GM23338 (cell line): ENCODE results near the gene SLC2A6. TPM values are rescaled to one million over a fixed set of nuclear protein-coding genes. Genes with fewer than 3 reads are reported as not detected.

Experiments
- ATAC-seq: fragments of 200-7000 bp; cut with Tn5 transposase; 3 replicates; pipeline ENCODE4 v1.9.1; 2020
- DNase-seq: peaks from one replicate; pipeline ENCODE4 v3.0.0-alpha.2; 2015; ENCODE audit warnings: low spot score
- H2AFZ ChIP-seq: fragments of 200-600 bp; sonication (generic); 2 replicates; pipeline ENCODE4 v1.8.0; 2016; ENCODE audit warnings: antibody characterized with exemption, mild to moderate bottlenecking, moderate library complexity
- H3F3A ChIP-seq: fragments of 200-600 bp; sonication (generic); replicated peaks from 2 replicates; pipeline ENCODE4 v1.8.0; 2017; ENCODE audit warnings: antibody characterized with exemption, mixed run types, low read depth
- H3K27ac ChIP-seq: fragments of 200-600 bp; sonication (generic); 2 replicates; pipeline ENCODE4 v1.6.1; 2016; ENCODE audit warnings: low read depth
- H3K27me3 ChIP-seq: fragments of 200-600 bp; sonication (generic); 2 replicates; pipeline ENCODE4 v1.8.0; 2016; ENCODE audit warnings: mild to moderate bottlenecking, mixed run types, moderate library complexity; ENCODE audit not compliant: insufficient read depth
- H3K36me3 ChIP-seq: fragments of 200-600 bp; sonication (generic); 2 replicates; pipeline ENCODE4 v1.8.0; 2016; ENCODE audit warnings: mild to moderate bottlenecking; ENCODE audit not compliant: insufficient read depth
- H3K4me1 ChIP-seq: fragments of 200-600 bp; sonication (generic); 2 replicates; pipeline ENCODE4 v1.8.0; 2016; ENCODE audit warnings: mild to moderate bottlenecking, moderate library complexity; ENCODE audit not compliant: insufficient read depth
- H3K4me2 ChIP-seq: fragments of 200-600 bp; sonication (generic); 2 replicates; pipeline ENCODE4 v1.7.1; 2017; ENCODE audit warnings: mixed run types
- H3K4me3 ChIP-seq: fragments of 200-600 bp; sonication (generic); 2 replicates; pipeline ENCODE4 v1.6.1; 2016; ENCODE audit warnings: mixed run types
- H3K79me2 ChIP-seq: fragments of 200-600 bp; sonication (generic); replicated peaks from 2 replicates; pipeline ENCODE4 v1.8.0; 2017; ENCODE audit warnings: mild to moderate bottlenecking; ENCODE audit not compliant: insufficient read depth
- H3K9me2 ChIP-seq: fragments of 200-600 bp; sonication (generic); 2 replicates; pipeline ENCODE4 v1.8.0; 2017; ENCODE audit not compliant: insufficient read depth
- H4K20me1 ChIP-seq: fragments of 200-600 bp; sonication (generic); replicated peaks from 2 replicates; pipeline ENCODE4 v1.8.0; 2017; ENCODE audit warnings: mild to moderate bottlenecking; ENCODE audit not compliant: insufficient read depth
- H3K27ac Mint-ChIP-seq: 2 replicates; pipeline ENCODE4 v1.8.0; 2020; ENCODE audit warnings: inconsistent platforms, mild to moderate bottlenecking, moderate library complexity, mixed read lengths
- H3K27me3 Mint-ChIP-seq: 3 replicates; pipeline ENCODE4 v1.8.0; 2022; ENCODE audit warnings: low read depth, mild to moderate bottlenecking, moderate library complexity, mixed read lengths, inconsistent platforms; ENCODE audit not compliant: insufficient read depth, poor library complexity
- H3K36me3 Mint-ChIP-seq: 3 replicates; pipeline ENCODE4 v1.8.0; 2021; ENCODE audit warnings: low read depth, mild to moderate bottlenecking, inconsistent platforms, moderate library complexity, mixed read lengths
- H3K4me1 Mint-ChIP-seq: 3 replicates; pipeline ENCODE4 v1.8.0; 2020; ENCODE audit warnings: mild to moderate bottlenecking, inconsistent platforms, mixed read lengths
- H3K4me3 Mint-ChIP-seq: 3 replicates; pipeline ENCODE4 v1.8.0; 2021; ENCODE audit warnings: moderate library complexity, mild to moderate bottlenecking, inconsistent platforms, mixed read lengths
- H3K9me3 Mint-ChIP-seq: 3 replicates; pipeline ENCODE4 v1.8.0; 2020; ENCODE audit warnings: moderate library complexity, mild to moderate bottlenecking, inconsistent platforms, mixed read lengths
- CREB1 ChIP-seq: fragments of 250-450 bp; sonication (Bioruptor Pico); IDR thresholded peaks from 2 replicates; pipeline ENCODE4 v1.5.0; 2020; ENCODE audit warnings: low read depth, mild to moderate bottlenecking, moderate library complexity
- EZH2phosphoT487 ChIP-seq: fragments of 200-600 bp; sonication (generic); IDR thresholded peaks from one replicate; pipeline ENCODE4 v1.8.1; 2018; ENCODE audit warnings: antibody characterized with exemption; ENCODE audit not compliant: unreplicated experiment
- POLR2AphosphoS5 ChIP-seq: IDR thresholded peaks from 2 replicates; pipeline ENCODE4 v1.6.1; 2016; ENCODE audit warnings: antibody characterized with exemption, low read depth
- ZNF114 ChIP-seq: fragments of 250-450 bp; sonication (Bioruptor Pico); IDR thresholded peaks from 2 replicates; pipeline ENCODE4 v1.5.0; 2020; ENCODE audit warnings: mild to moderate bottlenecking, moderate library complexity
- polyA plus RNA-seq: library from polyadenylated mRNA; unstranded; fragments of >200 nt; fragmentation: Nextera tagmentation; extraction: Ambion mirVana; gene quantifications from 2 replicates; pipeline ENCODE4 v1.2.1, GENCODE V29; 2016
- total RNA-seq: library from RNA; depleted of rRNA; stranded (reverse); fragments of >200 nt; shearing (Covaris generic); gene quantifications from 2 replicates; pipeline ENCODE4 v1.2.3, GENCODE V29; 2014
- TF ChIP-seq, protein P1 (sequence below): fragments of 250-450 bp; sonication (Bioruptor Pico); IDR thresholded peaks from 2 replicates; pipeline ENCODE4 v1.5.0; 2020; ENCODE audit warnings: mild to moderate bottlenecking, moderate library complexity

Gene SLC2A6
- total and polyA plus RNA-seq, 2 experiments from 2014 or later = 17.5 to 39.3 TPM

DNA sequence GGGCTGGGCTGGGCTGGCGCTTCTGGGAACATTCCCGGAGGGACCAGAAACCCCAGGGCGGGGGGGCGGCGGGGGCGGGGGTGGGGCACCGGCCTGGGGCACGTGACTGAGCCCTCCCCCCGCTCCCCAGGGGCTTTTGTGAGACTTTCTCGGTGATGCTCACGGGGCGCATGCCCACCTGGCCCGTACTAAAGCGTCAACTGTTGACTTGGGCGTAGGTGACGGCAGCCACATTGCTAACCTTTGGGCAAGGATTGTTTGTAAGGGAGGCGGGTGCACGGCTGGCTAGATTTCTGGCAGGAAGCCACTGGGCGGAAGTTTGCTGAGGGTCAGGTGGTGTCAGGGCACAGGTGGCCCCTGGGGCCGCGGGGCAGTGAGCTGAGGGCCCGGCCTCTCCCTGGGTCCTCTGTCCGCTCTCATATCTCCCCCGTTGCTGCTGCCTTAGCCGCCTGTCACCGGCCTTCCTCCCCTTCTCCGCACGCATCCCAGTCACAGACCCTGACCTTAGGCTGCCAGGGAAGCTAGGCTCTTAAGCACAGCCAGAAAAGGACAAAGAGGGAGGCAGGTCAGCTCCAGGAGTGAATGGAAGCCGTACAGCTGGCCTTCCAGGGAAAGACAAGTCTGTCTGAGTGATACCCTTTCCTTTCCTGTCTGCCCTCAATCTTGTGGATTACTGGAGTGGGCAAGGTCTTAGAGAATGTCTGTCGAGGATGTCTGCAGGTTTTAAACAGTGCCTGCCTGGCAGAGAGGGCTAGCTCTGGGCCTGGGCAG lies 18.3 kb downstream of the SLC2A6 start:
- no peaks in the 10 kb centered on the region for H3K9me2 ChIP-seq
- H3K36me3 ChIP-seq = no peaks in the 10 kb centered on the region
- Mint-ChIP-seq H3K4me1 (peaks cover 21% of the 10 kb centered on the region), H3K9me3 (no peaks in the 10 kb centered on the region), H3K4me3 (peak overlapping the region; percentile 91), H3K27ac (peak overlapping the region; percentile 95), H3K36me3 (peaks cover 3% of the 10 kb centered on the region; the same call in 1 of the 3 replicates), H3K27me3 (peaks cover 16% of the 10 kb centered on the region)
- H4K20me1 ChIP-seq = no peaks in the 10 kb centered on the region
- H3K4me2 ChIP-seq = peak overlapping the region; percentile 87
- H3K79me2 ChIP-seq = peaks cover 13% of the 10 kb centered on the region; the same call in 1 of the 2 replicates
- ATAC-seq = peak; percentile 9
- peak overlapping the region; percentile 80 for H3K4me3 ChIP-seq
- H2AFZ ChIP-seq = 0 out of 2 replicates have a peak overlapping the region, but pooled peaks have one; percentile 38
- TF ChIP-seq, protein P1, sequence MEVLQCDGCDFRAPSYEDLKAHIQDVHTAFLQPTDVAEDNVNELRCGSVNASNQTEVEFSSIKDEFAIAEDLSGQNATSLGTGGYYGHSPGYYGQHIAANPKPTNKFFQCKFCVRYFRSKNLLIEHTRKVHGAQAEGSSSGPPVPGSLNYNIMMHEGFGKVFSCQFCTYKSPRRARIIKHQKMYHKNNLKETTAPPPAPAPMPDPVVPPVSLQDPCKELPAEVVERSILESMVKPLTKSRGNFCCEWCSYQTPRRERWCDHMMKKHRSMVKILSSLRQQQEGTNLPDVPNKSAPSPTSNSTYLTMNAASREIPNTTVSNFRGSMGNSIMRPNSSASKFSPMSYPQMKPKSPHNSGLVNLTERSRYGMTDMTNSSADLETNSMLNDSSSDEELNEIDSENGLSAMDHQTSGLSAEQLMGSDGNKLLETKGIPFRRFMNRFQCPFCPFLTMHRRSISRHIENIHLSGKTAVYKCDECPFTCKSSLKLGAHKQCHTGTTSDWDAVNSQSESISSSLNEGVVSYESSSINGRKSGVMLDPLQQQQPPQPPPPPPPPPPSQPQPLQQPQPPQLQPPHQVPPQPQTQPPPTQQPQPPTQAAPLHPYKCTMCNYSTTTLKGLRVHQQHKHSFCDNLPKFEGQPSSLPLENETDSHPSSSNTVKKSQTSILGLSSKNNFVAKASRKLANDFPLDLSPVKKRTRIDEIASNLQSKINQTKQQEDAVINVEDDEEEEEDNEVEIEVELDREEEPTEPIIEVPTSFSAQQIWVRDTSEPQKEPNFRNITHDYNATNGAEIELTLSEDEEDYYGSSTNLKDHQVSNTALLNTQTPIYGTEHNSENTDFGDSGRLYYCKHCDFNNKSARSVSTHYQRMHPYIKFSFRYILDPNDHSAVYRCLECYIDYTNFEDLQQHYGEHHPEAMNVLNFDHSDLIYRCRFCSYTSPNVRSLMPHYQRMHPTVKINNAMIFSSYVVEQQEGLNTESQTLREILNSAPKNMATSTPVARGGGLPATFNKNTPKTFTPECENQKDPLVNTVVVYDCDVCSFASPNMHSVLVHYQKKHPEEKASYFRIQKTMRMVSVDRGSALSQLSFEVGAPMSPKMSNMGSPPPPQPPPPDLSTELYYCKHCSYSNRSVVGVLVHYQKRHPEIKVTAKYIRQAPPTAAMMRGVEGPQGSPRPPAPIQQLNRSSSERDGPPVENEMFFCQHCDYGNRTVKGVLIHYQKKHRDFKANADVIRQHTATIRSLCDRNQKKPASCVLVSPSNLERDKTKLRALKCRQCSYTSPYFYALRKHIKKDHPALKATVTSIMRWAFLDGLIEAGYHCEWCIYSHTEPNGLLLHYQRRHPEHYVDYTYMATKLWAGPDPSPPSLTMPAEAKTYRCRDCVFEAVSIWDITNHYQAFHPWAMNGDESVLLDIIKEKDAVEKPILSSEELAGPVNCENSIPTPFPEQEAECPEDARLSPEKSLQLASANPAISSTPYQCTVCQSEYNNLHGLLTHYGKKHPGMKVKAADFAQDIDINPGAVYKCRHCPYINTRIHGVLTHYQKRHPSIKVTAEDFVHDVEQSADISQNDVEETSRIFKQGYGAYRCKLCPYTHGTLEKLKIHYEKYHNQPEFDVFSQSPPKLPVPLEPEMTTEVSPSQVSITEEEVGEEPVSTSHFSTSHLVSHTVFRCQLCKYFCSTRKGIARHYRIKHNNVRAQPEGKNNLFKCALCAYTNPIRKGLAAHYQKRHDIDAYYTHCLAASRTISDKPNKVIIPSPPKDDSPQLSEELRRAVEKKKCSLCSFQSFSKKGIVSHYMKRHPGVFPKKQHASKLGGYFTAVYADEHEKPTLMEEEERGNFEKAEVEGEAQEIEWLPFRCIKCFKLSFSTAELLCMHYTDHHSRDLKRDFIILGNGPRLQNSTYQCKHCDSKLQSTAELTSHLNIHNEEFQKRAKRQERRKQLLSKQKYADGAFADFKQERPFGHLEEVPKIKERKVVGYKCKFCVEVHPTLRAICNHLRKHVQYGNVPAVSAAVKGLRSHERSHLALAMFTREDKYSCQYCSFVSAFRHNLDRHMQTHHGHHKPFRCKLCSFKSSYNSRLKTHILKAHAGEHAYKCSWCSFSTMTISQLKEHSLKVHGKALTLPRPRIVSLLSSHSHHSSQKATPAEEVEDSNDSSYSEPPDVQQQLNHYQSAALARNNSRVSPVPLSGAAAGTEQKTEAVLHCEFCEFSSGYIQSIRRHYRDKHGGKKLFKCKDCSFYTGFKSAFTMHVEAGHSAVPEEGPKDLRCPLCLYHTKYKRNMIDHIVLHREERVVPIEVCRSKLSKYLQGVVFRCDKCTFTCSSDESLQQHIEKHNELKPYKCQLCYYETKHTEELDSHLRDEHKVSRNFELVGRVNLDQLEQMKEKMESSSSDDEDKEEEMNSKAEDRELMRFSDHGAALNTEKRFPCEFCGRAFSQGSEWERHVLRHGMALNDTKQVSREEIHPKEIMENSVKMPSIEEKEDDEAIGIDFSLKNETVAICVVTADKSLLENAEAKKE = no peak
- TF ChIP-seq POLR2AphosphoS5 (no peak; the same call in 1 of the 2 replicates), ZNF114 (CRISPR knock-in tag) (no peak), CREB1 (CRISPR knock-in tag) (no peak), EZH2phosphoT487 (no peak)
- DNase-seq = peak; percentile 79
- 0 out of 2 replicates have a peak, but pooled peaks cover 6% of the 10 kb centered on the region for H3F3A ChIP-seq
- no peaks in the 10 kb centered on the region for H3K27me3 ChIP-seq
- H3K27ac ChIP-seq = peak overlapping the region; percentile 92
- H3K4me1 ChIP-seq = peaks cover 15% of the 10 kb centered on the region; the same call in 1 of the 2 replicates
